ENCODE results near the gene RAB20. TPM values are rescaled to one million over a fixed set of nuclear protein-coding genes. Genes with fewer than 3 reads are reported as not detected.

The RAB20 gene
- total and polyA plus RNA-seq, 3 donors from 2014 or later: 22.0 to 41.1 (median 27.2) TPM

GRCh38 chr13:110525328-110526319, 35.9 kb downstream of the RAB20 start:
- peaks cover 51% of the 10 kb centered on the region for H3K4me1 ChIP-seq
- no peak for TF ChIP-seq POLR2A (IDR thresholded peaks at IDR 0.05)
- TF ChIP-seq CTCF (IDR thresholded peaks at IDR 0.05): no peak
- intact Hi-C loops (cut with DNase I; ENCODE audit: low total_unique reads): no loop called here
- DNase-seq: peak; percentile 87
- H3K27me3 ChIP-seq: no peaks in the 10 kb centered on the region
- H3K36me3 ChIP-seq (ENCODE audit: low read depth, missing control alignments): no peaks in the 10 kb centered on the region
- H3K9me3 ChIP-seq: no peaks in the 10 kb centered on the region
- H3K4me3 ChIP-seq: no peak overlapping the region
- 75 to 78% methylated on average over 13 to 23 of the region's 25 CpGs for WGBS, 2 donors
- H3K27ac ChIP-seq: no peak overlapping the region

- TF ChIP-seq CTCF (IDR thresholded peaks at IDR 0.05) (no peak), POLR2A (IDR thresholded peaks at IDR 0.05) (no peak)
- peak; percentile 79 for DNase-seq
- Histone ChIP-seq H3K4me1 (peaks cover 53% of the 10 kb centered on the region), H3K4me3 (no peak overlapping the region), H3K27ac (peak overlapping the region in 1 of 2 donors; percentile 11), H3K36me3 (ENCODE audit: low read depth, missing control alignments) (no peaks in the 10 kb centered on the region), H3K9me3 (no peaks in the 10 kb centered on the region), H3K27me3 (no peaks in the 10 kb centered on the region)
- 66 to 77% methylated on average over 21 of the region's 21 CpGs for WGBS, 2 donors
- intact Hi-C loops (cut with DNase I; ENCODE audit: low total_unique reads): no loop called here
Observed at GRCh38 chr13:110524541-110525257, 36.8 kb downstream of the RAB20 start.

GRCh38 chr13:110523838-110524540, 37.5 kb downstream of the RAB20 start:
- 79 to 86% methylated on average over 8 to 17 of the region's 17 CpGs for WGBS, 2 donors
- TF ChIP-seq POLR2A (IDR thresholded peaks at IDR 0.05): no peak
- no peak for TF ChIP-seq CTCF (IDR thresholded peaks at IDR 0.05)
- H3K27ac ChIP-seq: peak overlapping the region; percentile 11 to 39
- H3K9me3 ChIP-seq: no peaks in the 10 kb centered on the region
- peaks cover 48% of the 10 kb centered on the region for H3K4me1 ChIP-seq
- no peaks in the 10 kb centered on the region for H3K27me3 ChIP-seq
- H3K4me3 ChIP-seq: no peak overlapping the region
- intact Hi-C loops (cut with DNase I; ENCODE audit: low total_unique reads): no loop called here
- no peak for DNase-seq
- H3K36me3 ChIP-seq (ENCODE audit: low read depth, missing control alignments): no peaks in the 10 kb centered on the region

GRCh38 chr13:110523180-110523579, 38.3 kb downstream of the RAB20 start:
- H3K27me3 ChIP-seq: no peaks in the 10 kb centered on the region
- WGBS, 2 donors: 74 to 75% methylated on average over 9 of the region's 9 CpGs
- no peaks in the 10 kb centered on the region for H3K36me3 ChIP-seq (ENCODE audit: low read depth, missing control alignments)
- intact Hi-C loops (cut with DNase I; ENCODE audit: low total_unique reads): no loop called here
- no peak overlapping the region for H3K27ac ChIP-seq
- TF ChIP-seq CTCF (IDR thresholded peaks at IDR 0.05) (no peak), POLR2A (IDR thresholded peaks at IDR 0.05) (no peak)
- H3K9me3 ChIP-seq: no peaks in the 10 kb centered on the region
- no peak for DNase-seq
- no peak overlapping the region for H3K4me3 ChIP-seq
- H3K4me1 ChIP-seq: peaks cover 46% of the 10 kb centered on the region

Measured in testis (tissue), 3 donors.